Raji (cell line): ENCODE results near the gene BAIAP2L1.

Experiments
- POLR2A ChIP-seq: IDR thresholded peaks from 2 replicates; pipeline ENCODE4 v1.6.1; 2011; ENCODE audit warnings: low read depth, low read length, control low read depth; ENCODE audit not compliant: insufficient read depth

BAIAP2L1 gene

DNA sequence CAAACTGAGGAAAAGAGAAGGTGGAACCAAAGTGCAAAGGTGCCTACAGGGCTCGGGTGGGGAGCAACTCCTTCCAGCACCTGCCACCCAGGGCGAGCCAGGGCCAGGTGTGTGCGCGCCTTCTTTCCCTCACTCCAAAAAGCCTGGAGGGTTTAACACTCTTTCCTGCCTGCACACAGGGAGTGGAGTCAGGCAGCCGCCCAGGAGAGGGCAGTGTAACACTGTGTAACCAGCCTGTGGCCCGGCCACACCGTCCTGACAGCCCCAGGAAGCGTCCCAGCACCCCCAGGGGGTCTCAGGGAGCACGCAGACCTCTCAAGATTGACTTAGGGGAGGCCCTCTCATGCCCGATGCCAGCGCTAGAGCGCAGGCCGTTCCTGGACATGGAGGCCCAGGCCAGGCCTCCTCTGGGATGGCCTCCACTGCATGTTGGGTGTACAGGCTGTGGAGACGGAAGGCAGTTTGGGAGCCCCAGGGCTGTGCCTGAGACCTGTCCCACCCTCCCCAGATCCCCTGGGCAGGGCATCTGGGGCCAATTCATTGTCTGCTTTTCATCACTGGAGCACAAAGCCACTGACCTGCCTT, 106.0 kb downstream of the BAIAP2L1 start:
- TF ChIP-seq POLR2A, result no peak

DNA sequence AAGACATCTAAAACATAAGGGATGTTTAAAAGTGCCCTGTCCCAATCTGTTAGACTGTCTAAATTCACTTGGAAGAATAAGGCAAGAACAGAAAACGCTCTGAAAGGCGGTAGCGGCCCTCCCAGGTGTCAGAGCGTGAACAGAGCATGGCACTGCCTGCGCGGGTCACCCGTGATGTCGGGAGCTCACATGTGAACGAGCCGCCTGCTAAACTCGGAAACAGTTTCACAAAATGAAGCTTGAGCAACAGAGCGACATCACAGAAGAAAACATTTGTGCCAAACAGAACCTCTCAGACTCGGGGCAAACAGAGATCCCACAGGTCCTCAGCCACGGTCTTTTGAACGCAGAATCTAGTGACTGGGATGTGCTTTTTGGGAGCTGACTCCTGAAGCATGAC, 106.6 kb downstream of the BAIAP2L1 start:
- no peak for TF ChIP-seq POLR2A

DNA sequence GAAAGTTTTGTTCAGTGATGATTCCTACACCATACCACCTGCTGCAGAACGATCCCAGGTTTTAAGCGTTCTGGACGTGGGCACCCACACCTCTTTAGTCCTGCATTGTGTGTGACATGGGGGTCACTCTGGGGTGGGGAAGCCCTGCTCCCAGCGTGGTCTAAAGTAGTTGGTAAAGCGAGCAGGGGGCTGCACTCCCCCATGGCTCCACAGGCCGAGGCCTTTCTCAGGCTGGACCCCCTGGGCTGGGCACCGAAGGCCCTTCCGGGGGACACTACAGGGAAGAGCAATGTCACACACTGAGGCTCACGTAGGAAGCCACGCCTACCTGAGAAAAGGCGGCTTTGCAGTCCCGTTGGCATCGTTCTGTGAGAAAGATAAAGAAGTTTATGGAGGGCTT, 107.1 kb downstream of the BAIAP2L1 start:
- no peak for TF ChIP-seq POLR2A

DNA sequence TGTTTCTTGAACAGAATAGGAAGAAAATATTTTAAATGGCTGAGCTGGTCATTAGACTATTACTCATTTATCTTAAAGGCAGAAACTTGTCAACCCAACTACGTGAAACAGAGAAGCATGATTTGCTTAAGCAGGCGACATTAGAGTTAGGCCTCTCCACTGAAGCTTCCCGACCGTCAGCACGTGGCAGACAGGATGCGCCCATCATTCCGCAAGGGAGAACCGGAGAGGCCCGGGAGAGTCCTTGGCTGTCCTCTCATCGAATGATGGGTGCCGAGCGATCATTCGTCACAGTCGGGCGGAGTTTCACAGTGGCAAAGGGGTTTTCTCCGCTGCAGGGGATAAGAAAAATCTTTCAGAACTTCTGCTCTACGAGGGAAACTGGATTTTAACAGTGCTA, 107.6 kb downstream of the BAIAP2L1 start:
- TF ChIP-seq POLR2A, result no peak

DNA sequence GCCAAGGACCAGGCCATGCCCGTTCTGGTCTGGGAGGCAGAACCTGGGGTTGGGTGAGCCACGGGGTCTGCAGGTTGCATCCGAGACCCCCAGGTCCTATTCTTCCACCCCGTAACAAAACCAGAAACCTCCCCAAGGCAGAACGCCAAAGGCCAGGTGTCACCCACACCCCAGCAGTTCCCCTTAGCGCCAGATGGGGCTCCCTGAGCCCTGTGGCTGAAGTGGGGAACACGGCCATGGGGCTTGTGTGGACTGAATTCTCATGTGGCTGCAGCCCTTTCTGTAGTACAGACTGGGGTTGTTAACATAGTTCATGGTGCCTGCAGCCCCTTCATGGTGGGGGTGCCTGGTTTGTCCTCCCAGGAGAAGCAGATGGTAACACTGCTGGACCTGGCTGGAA, 109.2 kb downstream of the BAIAP2L1 start:
- TF ChIP-seq POLR2A, result no peak

DNA sequence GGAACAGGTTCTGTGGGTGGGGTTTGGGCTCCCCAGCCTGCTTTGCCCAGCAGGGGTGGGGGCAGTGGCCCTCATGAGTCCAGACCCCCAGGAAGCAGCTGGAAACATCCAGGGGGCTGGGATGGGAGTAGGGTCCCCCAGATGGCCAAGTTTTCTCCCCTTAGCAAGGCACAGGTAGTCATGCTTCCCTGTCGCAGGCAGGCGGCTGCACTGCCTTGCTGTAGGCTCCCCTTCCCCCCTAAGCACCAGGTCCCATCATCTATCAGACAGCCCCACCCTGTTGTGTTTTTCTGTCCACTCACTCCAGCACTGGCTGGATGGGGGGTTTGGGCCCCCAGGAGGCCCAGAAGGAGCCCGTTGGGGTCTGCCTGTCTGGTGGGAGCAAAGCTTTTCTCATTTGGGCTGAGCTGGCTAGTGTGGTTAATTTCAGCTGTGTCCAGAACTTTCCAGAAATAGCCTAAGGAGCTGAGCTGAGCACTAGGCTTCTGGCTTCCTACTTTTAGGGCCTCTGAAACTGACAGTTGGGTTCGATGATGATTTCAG, 111.5 kb downstream of the BAIAP2L1 start:
- TF ChIP-seq POLR2A, result no peak

DNA sequence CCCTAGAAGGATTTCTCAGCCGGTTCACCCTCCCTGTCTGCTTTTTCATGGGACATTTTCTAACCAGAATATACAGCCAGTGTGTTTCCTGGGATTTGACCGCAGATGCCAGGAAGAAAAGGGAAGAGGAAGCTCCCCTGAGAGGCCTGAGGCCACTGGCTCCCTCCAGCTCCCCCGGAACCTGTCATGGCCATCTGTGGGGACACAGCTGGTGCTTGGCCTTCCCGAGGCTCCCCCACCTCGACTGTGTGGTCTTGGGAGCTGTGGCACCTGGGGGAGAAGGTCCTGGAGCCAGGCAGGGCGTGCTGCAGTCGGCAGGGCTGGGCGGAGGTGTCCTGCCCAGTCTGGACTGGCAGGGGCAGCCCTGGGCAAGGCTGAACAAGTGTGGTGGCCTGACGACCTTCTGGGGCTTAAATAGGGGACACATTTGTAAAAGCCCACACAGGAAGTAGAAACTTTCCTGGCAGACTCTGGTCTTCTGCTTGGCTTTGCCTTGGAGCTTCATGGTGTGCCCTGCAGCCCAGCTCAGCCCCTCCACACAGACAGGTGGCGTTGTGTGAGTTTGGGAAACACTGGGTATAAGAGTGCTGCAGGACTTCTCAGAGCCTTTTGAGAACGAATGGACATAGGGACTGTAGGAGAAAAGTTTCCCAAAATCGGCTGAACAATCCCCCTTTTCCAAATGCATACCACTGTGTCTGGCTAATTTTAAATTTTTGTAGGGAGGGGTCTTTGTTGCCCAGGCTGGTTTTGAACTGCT, 112.6 kb downstream of the BAIAP2L1 start:
- TF ChIP-seq POLR2A, result no peak

DNA sequence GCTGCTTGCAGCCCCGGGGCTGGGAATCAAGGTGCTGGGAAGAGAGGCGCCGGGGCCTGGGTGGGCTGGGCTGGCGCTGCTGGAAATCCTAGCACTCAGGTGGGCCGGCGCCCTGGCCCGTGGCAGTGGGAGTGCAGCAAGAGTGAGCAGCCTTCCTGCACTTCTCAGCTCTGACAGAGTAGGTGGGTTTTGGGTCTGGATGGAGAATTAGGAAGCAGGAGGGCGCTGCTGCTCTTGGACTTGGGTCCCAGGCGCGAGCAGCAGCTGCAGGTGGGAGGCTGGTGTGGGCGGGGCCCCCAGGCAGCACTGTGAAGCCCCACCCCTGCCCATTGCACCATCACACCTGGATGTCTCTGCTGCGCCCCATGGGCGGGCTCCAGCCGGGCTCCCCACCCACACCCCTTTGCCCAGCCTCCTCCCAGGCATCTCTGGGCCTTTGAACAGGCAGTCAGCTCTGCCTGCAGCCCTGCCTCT, 113.4 kb downstream of the BAIAP2L1 start:
- no peak for TF ChIP-seq POLR2A

DNA sequence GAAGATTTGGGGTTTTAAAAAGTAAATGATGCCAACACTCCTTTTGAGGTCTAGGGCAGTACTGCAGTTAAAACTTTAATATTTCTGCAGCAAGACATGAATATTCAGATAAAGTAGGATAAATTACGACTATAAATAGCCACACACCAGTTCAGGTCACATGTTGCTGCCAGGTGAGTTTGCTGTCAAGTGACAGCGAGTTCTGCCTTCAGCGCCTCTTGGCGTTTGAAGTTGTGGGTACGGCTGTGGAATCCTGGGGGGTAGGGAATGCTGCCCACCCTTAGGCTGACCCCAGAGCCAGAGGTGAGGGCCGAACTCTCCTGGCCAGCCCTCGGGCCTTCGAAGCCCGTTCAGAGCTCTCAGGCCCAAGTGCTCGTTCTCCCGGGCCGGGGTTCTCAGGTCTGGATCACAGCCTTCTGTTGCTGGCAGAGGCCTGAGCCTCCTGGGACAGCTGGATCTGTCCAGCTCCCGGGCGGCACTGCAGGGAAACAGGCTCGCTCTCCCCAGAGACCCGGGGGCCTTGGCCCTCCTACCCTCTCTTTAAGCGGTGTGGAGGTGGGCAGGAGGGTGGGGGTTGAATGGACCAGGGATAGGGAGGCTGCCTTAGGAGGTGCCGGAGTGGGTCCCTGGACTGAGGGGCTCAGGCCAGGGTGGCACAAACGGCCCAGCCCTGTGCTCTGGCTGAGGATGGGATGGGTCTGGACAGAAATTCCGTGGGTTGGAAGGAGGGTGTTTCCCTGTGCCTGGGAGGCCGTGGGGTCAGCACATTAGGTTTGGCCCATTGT, 114.0 kb downstream of the BAIAP2L1 start:
- no peak for TF ChIP-seq POLR2A

DNA sequence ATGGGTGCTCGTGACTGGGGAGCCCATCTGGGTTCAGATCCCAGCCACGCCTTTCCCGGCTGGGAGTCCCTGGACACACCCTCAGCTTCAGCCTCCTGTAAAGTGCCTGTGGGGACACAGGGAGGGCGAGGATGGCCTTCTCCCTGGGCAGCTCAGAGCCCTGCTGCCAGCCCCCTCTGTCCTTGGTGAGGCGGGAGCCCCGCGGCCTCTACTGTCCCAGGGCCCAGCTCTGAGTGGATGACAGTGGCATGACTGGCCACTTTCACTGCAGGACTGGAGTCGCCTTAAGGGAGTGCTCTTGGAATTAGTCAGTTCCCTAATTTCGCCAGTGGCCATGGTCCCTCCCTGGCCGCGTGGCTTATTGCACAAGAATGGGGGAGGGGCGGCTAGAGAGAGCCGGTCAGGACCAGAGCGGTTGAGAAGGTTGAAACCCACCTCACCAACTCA, 114.8 kb downstream of the BAIAP2L1 start:
- no peak for TF ChIP-seq POLR2A

DNA sequence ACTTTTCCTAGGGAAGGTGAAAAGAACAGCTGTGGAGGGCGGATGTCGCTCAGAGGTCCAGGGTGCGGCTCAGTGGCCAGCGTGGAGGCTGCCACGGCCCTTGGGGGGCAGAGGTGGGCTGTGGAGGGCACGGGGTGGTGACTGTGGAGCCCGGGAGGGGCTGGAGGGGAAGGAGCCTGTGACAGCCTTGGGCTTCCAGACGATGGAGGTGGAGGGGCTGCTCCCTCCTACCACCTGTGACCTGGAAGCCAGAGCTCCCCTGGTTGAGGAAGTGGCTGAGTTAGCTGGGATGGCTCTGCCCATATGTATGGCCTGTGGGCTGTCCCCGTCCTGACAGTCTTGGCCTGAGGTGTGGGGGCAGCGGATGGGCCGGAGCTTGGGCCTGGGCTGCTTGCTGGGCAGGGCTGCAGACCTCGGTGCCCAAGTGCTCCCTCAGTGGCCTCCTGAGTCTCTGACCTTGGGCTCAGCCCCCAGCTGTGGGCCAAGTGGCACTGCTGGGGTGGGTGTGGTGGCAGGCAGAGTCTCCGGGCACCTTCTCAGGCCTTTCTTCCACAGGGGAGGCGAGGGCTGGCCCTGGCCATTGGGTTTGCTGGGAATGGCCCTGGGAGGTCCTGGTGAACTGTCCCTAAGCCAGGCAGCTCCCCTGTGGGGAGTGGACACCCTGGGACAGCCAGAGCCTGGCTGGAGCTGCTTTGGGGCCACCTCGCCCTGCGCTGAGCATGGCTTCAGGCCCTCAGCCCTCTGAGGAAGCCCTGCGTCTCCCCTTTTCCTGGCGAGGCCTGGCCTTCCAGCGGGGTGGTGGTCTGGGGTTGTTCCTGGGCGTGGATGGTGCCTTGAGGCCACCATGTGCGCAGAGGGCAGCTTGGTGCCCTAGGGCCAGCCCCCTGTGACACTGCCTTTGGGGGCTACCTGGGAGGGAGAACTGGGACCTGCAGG, 115.5 kb downstream of the BAIAP2L1 start:
- TF ChIP-seq POLR2A, result no peak

DNA sequence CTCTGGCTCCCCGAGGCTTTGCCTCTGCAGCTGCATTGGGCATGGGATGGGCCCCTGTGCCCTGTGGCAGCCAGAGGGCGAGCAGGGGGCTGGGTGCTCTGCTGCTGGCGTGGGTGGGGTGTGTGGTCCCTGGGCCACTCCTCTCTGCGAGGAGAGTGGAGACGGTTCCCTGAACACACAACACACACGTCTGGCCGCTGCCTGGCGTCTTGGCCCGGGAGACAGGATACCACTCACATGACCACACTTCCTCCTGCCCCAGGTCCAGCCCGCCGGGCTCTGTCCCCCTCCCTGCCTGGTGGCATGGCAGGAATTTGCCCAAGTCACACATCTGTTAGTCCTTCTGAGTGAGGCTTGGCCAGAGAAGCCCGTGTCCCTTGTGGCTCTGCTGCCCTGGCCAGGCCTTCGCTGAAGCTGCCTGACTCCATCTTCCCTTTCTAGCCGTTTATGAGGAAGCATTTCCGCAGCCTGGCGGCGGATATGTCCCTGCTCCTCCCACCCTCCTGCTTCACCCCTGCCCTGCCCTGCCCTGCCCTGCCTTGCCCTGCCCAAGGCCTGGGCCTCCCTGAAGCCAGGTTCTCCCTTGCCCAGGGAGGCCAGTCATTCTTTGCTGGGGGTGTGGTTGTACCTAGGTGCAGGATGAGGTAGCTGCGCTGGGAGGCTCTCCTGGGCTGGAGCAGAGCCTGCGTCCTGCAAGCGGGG, 116.4 kb downstream of the BAIAP2L1 start:
- TF ChIP-seq POLR2A, result no peak

DNA sequence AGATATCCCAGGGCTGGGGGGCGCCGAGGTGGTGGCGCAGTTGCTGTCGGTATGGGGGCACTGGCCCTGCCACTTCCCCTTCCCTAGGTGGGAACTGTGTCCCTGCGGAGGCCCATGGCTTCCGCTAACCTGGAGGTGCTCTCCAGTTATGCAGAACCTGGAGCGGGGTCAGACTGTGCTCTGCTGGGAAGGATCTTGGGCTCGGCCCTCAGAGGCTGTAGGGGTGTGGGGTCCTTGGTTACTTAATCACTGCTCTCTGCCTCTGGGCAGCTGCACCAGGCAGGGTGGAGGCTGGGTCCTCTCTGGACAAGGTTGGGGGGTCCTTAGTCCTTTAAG, 117.0 kb downstream of the BAIAP2L1 start:
- no peak for TF ChIP-seq POLR2A

DNA sequence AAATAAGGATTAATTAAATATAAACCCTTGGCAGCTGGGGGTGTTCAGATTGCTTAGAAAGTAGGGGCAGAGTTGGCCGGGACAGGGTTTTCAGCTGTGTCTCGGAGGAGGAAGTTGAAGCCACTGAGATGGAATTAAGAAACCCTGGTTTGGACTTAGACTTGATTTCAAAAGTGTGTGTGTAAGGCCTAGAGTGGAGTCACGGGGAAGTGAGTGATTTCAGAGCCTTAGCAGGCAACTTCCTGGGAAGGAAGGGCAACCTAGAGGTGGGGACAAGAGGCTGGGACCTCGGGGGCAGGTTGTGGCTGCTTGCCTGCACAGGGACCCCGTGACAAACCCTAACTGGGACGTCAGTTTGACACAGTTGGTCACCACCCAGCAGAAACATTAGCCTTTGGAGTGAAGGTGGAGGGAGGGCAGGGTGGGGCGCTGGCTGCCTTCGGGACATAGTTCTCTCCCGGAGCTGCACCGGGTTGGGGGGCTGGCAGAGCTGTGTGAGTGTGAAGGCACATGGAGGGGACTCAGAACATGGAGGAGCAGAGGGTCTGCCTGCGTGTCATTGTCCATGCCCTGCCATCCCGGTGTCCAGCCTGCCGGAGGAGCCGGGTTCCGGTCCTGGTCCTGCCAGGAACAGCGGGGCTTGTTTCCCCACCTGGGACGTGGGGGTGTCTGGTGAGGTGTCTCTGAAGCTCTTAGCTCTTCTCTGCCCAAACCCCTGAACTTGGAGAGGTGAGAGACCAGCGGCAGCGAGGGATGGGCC, 117.6 kb downstream of the BAIAP2L1 start:
- no peak for TF ChIP-seq POLR2A

DNA sequence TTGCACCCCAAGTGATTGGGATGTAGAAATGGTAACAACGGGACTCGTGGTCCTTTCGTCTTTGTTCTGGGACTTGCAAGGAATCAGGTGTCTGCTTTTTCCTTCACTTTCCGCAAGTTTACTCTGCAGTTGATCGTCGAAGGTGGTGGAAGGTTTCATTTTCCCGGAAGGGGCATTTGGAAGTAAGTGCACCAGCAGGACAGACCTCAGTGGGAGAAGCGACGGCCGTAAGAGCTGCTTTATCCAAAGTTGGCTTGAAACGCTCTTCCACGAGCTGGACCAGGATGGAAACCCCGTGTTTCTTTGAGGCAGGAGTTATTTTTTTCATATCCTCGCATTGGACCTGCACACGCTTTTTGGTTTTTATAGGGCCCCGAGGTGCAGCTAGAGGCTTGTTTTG, 118.2 kb downstream of the BAIAP2L1 start:
- TF ChIP-seq POLR2A, result no peak
